Measurements from ENCODE around the gene MAU2. TPM values are rescaled to one million over a fixed set of nuclear protein-coding genes. Genes with fewer than 3 reads are reported as not detected.
A peak's percentile ranks its signal among the peaks of the same experiment; 100 is the strongest.

Gene MAU2
- total and polyA plus RNA-seq, 4 donors = 28.0 to 78.8 (median 47.1) TPM

DNA sequence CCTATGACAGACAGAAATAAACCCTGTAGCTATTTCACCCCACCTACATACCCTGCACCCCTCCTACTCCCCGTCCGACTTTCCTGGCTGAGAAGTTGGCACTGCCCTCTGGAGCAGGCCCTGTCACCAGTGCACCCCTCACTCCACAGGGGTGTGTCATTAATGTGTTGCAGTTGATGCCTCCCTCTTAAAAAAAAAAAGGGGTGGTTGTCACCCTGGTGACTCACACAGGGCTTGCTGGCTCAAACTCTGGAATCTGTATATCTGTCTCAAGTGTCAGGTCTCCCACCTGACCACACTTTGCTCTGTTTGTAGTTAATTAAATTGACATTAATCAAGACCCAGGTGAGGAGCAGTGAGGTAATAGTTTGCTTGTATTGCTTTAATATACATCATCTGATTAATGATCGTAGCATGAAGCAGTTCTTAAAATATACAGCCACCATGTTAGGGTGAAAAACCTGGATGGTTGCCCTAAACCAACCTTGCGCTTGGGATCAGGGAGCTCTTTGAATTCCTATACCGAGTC, 82.8 kb downstream of the MAU2 start:
- no peak for DNase-seq (ENCODE audit: low read depth in 4 of 6, low spot score in 6 of 6)
- WGBS (ENCODE audit: insufficient coverage) = 98% methylated on average over 4 of the region's 5 CpGs
- Histone ChIP-seq H3K27me3 (ENCODE audit: control insufficient read depth, insufficient read depth, low read length) (no peaks in the 10 kb centered on the region), H3K27ac (ENCODE audit: low read depth, low read length) (no peak overlapping the region), H3K4me3 (ENCODE audit: low read depth, low read length) (no peak overlapping the region), H3K4me1 (ENCODE audit: control insufficient read depth, insufficient read depth, low read length) (peaks cover 17% of the 10 kb centered on the region), H3K9me3 (ENCODE audit: control insufficient read depth, insufficient read depth, low read length) (no peaks in the 10 kb centered on the region), H3K36me3 (ENCODE audit: control insufficient read depth, insufficient read depth, low read length) (no peaks in the 10 kb centered on the region)

DNA sequence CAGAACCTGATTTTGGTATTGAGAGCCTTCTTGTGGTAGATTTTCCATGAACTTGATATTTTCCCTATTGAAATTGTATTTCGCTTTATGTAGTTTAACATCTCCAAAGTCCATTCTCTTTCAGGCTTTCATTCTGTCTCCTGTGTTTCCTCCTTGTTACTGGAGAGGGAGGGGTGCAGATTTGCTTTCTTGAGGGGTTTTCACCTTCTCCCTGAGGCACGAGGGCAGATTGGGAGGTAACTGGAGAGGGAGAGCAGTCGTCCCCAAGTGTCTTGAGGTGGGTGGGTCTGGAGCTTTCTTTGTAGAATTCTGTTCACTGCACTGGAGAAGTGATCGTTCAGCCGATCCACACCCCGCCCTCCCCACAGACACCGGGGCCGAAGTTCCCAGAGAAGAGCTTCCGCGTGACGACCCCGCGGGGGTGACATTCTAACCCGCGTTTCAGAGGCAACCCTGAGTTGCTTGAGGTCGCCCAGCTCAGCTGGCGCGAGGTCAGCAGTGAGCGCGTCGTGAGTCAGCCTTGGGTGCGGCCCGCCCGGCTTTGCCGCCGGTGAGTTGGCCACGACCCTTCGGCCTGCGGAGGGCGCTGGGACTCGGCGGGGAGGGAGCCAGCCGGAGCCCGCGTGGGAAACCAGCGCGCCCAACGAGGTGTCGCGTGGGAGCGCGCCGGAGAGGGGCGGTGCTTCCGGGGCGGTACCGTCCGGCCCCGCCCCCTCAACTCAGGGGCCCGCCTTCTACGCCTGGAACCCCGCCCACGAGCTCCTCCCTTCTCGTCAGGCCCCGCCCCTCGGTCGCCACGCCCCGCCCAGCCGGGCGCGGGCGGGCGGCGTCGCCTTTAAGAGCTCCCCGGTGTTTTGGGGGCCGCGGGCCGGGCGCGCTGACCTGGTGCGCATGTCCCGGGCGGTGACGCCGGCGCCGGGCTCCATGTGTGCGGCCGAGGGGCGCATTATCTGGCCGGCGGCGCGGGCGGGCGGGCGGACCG, 84.5 kb downstream of the MAU2 start, which contains the start of gene GATAD2A:
GATAD2A (plus strand) TSS at position 797 of the 982 bp plus-strand sequence. CDS start 59,671 bp downstream, outside the sequence.
- Histone ChIP-seq H3K27ac (ENCODE audit: low read depth, low read length) (peak within 1 kb of the TSS; percentile 83), H3K4me1 (ENCODE audit: control insufficient read depth, insufficient read depth, low read length) (peaks cover 17% of the 10 kb centered on the region), H3K4me3 (ENCODE audit: low read depth, low read length) (peak within 1 kb of the TSS; percentile 71), H3K9me3 (ENCODE audit: control insufficient read depth, insufficient read depth, low read length) (no peaks in the 10 kb centered on the region), H3K27me3 (ENCODE audit: control insufficient read depth, insufficient read depth, low read length) (no peaks in the 10 kb centered on the region), H3K36me3 (ENCODE audit: control insufficient read depth, insufficient read depth, low read length) (no peaks in the 10 kb centered on the region)
- WGBS (ENCODE audit: insufficient coverage) = 0% methylated on average over 87 of the region's 90 CpGs
- DNase-seq (ENCODE audit: low read depth in 4 of 6, low spot score in 6 of 6) = peak; percentile 73 to 97 (median 89)

DNA sequence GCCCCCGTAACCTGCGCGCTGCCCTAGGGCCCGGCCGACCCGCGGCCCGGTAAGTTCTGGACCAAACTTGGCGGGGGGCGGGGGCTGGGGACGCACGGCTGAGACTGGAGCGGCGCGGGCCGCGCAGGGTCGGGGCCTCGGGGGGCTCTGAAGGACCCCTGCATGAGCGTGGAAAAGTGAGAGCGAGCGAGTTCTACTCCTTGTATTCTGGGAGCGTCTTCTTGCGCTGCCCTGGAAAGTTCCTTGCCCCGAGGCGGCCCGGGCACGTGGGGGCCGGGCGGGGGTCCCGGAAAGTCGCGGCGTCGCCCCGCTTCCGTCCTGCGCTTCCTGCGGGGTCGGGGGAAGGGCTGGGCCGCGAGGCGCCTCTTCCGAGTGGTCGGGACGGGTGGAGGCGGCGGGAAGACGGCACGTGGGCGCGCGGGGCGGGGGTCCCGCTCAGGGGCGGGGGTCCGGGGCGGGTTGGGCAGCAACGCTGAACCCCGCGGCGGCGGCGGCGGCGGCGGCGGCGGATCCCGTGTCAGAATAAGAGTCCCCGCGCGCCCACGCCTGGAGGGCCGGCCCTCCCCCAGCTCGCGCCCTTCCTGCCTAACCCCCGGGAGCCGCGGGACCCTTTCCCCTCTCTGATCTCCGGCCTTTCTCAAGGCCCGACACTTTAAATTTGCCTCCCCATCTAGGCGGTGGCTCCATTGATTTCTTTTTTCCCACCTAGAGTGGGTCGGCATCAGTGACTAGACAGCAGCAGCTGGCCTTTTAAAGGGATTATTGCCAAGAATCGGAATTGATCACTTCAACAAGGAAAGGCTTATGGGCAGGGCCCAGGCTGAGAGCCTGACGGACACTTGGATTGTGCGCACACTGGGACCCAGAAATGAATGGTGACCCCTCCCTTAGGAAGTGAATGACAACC, 85.6 kb downstream of the MAU2 start:
- Histone ChIP-seq H3K27me3 (ENCODE audit: control insufficient read depth, insufficient read depth, low read length) (no peaks in the 10 kb centered on the region), H3K36me3 (ENCODE audit: control insufficient read depth, insufficient read depth, low read length) (no peaks in the 10 kb centered on the region), H3K4me1 (ENCODE audit: control insufficient read depth, insufficient read depth, low read length) (peaks cover 26% of the 10 kb centered on the region), H3K9me3 (ENCODE audit: control insufficient read depth, insufficient read depth, low read length) (no peaks in the 10 kb centered on the region), H3K27ac (ENCODE audit: low read depth, low read length) (peak overlapping the region; percentile 69), H3K4me3 (ENCODE audit: low read depth, low read length) (peak overlapping the region; percentile 71)
- WGBS (ENCODE audit: insufficient coverage) = under 1% methylated on average over 87 of the region's 87 CpGs
- DNase-seq (ENCODE audit: low read depth in 4 of 6, low spot score in 6 of 6) = peak in 3 of 6 donors; percentile 31 to 81 (median 80)

DNA sequence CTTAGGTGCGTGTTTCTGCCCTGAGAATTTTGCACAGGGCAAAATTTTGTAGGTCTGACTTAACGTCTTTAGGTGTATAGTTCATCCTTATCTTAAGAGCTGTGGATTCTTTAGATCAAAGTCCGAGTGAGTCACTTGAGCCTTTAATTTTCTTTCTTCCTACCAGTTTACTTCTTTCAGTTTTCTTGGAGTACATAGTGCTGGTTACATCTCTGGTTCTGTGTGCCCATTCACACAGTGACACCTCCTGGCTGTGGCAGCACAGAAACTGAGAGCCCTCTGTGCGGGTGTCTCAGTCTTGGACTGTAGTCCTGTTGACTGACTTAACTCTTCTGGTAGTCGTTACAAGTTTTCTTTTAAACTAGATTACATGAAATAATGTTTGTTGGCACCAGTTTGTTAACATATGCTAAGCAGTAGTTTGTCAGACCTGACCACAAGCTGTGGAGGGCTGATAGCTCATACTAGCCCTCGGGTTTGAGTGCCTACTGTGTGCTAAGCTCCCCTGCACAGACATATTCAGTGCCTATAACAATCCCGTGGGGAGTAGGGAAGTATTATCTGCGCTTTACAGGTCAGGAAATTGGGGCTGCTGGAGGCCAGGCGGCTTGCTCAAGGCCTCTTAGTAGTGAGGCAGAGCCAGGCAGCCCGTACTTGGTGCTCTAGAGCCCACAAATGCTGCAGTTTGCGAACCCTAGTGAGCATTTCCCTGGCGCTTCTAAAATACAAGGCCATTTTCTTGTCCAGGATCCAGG, 86.4 kb downstream of the MAU2 start:
- DNase-seq (ENCODE audit: low read depth in 4 of 6, low spot score in 6 of 6) = peak in 2 of 6 donors; percentile 50 to 53
- H3K4me3 ChIP-seq (ENCODE audit: low read depth, low read length) = peak overlapping the region; percentile 71
- no peaks in the 10 kb centered on the region for H3K36me3 ChIP-seq (ENCODE audit: control insufficient read depth, insufficient read depth, low read length)
- WGBS (ENCODE audit: insufficient coverage) = 55% methylated on average over 7 of the region's 12 CpGs
- no peaks in the 10 kb centered on the region for H3K27me3 ChIP-seq (ENCODE audit: control insufficient read depth, insufficient read depth, low read length)
- H3K4me1 ChIP-seq (ENCODE audit: control insufficient read depth, insufficient read depth, low read length) = peaks cover 28% of the 10 kb centered on the region
- H3K27ac ChIP-seq (ENCODE audit: low read depth, low read length) = peak overlapping the region; percentile 69
- H3K9me3 ChIP-seq (ENCODE audit: control insufficient read depth, insufficient read depth, low read length) = no peaks in the 10 kb centered on the region

DNA sequence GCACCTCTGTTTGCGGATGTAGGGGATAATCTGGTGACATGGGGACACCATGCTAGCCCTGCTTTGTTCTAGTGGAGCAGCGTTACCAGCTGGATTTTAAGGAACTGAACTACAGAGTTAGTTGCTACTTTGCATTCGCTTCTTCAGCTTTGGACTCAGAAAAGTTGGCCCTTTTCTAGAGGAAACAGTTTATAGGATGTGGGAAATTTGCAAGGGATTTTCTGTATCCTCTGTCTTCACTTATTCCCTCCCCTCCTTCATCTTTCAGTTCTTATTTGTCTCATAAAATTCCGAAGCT, 87.0 kb downstream of the MAU2 start:
- Histone ChIP-seq H3K27ac (ENCODE audit: low read depth, low read length) (peak overlapping the region; percentile 69), H3K36me3 (ENCODE audit: control insufficient read depth, insufficient read depth, low read length) (no peaks in the 10 kb centered on the region), H3K9me3 (ENCODE audit: control insufficient read depth, insufficient read depth, low read length) (no peaks in the 10 kb centered on the region), H3K4me1 (ENCODE audit: control insufficient read depth, insufficient read depth, low read length) (peaks cover 28% of the 10 kb centered on the region), H3K4me3 (ENCODE audit: low read depth, low read length) (peak overlapping the region; percentile 71), H3K27me3 (ENCODE audit: control insufficient read depth, insufficient read depth, low read length) (no peaks in the 10 kb centered on the region)
- DNase-seq (ENCODE audit: low read depth in 4 of 6, low spot score in 6 of 6) = no peak
- WGBS (ENCODE audit: insufficient coverage) = 63% methylated on average over 2 of the region's 4 CpGs

Other genes starting within 250 kb of the MAU2 start
- 10 to 100 TPM in 1 of 2 donors, 1 to 10 TPM in 1; 9.6 to 23.4 TPM for gene TMEM161A, start 182.4 kb upstream of the MAU2 start, total RNA-seq
- 10 to 100 TPM; 25.1 to 36.8 TPM for gene TMEM161A, start 182.4 kb upstream of the MAU2 start, polyA plus RNA-seq (ENCODE audit: insufficient read length in 2 of 2)
- gene MEF2B, start 150.6 kb upstream of the MAU2 start, total RNA-seq = under 1 TPM in 1 of 2 donors, not detected in 1; 0.88 TPM
- 1 to 10 TPM; 1.7 to 3.5 TPM for gene MEF2B, start 150.6 kb upstream of the MAU2 start, polyA plus RNA-seq (ENCODE audit: insufficient read length in 2 of 2)
- 10 to 100 TPM; 13.6 to 17.9 TPM for gene BORCS8, start 128.7 kb upstream of the MAU2 start, total RNA-seq
- gene BORCS8, start 128.7 kb upstream of the MAU2 start, polyA plus RNA-seq (ENCODE audit: insufficient read length in 2 of 2) = 10 to 100 TPM; 30.1 to 38.4 TPM
- gene RFXANK, start 128.6 kb upstream of the MAU2 start, total RNA-seq = 100 to 1,000 TPM in 1 of 2 donors, 10 to 100 TPM in 1; 28.6 to 103 TPM
- 10 to 100 TPM; 57.2 to 58.4 TPM for gene RFXANK, start 128.6 kb upstream of the MAU2 start, polyA plus RNA-seq (ENCODE audit: insufficient read length in 2 of 2)
- 10 to 100 TPM in 1 of 2 donors, 1 to 10 TPM in 1; 8.0 to 14.4 TPM for gene NR2C2AP, start 117.4 kb upstream of the MAU2 start, total RNA-seq
- gene NR2C2AP, start 117.4 kb upstream of the MAU2 start, polyA plus RNA-seq (ENCODE audit: insufficient read length in 2 of 2) = 10 to 100 TPM; 17.2 to 18.1 TPM
- gene NCAN, start 108.9 kb upstream of the MAU2 start, total RNA-seq = 100 to 1,000 TPM; 135 to 184 TPM
- 100 to 1,000 TPM; 491 to 623 TPM for gene NCAN, start 108.9 kb upstream of the MAU2 start, polyA plus RNA-seq (ENCODE audit: insufficient read length in 2 of 2)
- 1 to 10 TPM in 1 of 2 donors, under 1 TPM in 1; 0.89 to 2.8 TPM for gene TM6SF2, start 47.5 kb upstream of the MAU2 start, total RNA-seq
- gene TM6SF2, start 47.5 kb upstream of the MAU2 start, polyA plus RNA-seq (ENCODE audit: insufficient read length in 2 of 2) = 1 to 10 TPM; 1.8 to 3.2 TPM
- gene SUGP1, start 320 bp upstream of the MAU2 start, total RNA-seq = 10 to 100 TPM; 35.5 to 40.3 TPM
- 10 to 100 TPM; 61.3 to 62.3 TPM for gene SUGP1, start 320 bp upstream of the MAU2 start, polyA plus RNA-seq (ENCODE audit: insufficient read length in 2 of 2)
- gene GATAD2A, start 84.8 kb downstream of the MAU2 start, total RNA-seq = 10 to 100 TPM; 14.2 to 26.3 TPM
- gene GATAD2A, start 84.8 kb downstream of the MAU2 start, polyA plus RNA-seq (ENCODE audit: insufficient read length in 2 of 2) = 10 to 100 TPM; 43.7 to 44.1 TPM
- 1 to 10 TPM in 1 of 2 donors, under 1 TPM in 1; 0.61 to 1.4 TPM for gene TSSK6, start 194.7 kb downstream of the MAU2 start, total RNA-seq
- 1 to 10 TPM; 2.0 to 2.2 TPM for gene TSSK6, start 194.7 kb downstream of the MAU2 start, polyA plus RNA-seq (ENCODE audit: insufficient read length in 2 of 2)
- 100 to 1,000 TPM; 103 to 393 TPM for gene NDUFA13, start 195.4 kb downstream of the MAU2 start, total RNA-seq
- 100 to 1,000 TPM; 334 to 355 TPM for gene NDUFA13, start 195.4 kb downstream of the MAU2 start, polyA plus RNA-seq (ENCODE audit: insufficient read length in 2 of 2)
- gene YJEFN3, start 208.1 kb downstream of the MAU2 start, total RNA-seq = 1 to 10 TPM; 4.4 to 9.2 TPM
- gene YJEFN3, start 208.1 kb downstream of the MAU2 start, polyA plus RNA-seq (ENCODE audit: insufficient read length in 2 of 2) = 10 to 100 TPM; 20.9 to 30.6 TPM
- gene CILP2, start 217.4 kb downstream of the MAU2 start, total RNA-seq = under 1 TPM; 0.33 to 0.59 TPM
- gene CILP2, start 217.4 kb downstream of the MAU2 start, polyA plus RNA-seq (ENCODE audit: insufficient read length in 2 of 2) = 1 to 10 TPM in 1 of 2 donors, under 1 TPM in 1; 0.98 to 1.0 TPM

Measured in spinal cord (tissue), 10 donors.